RKO (cell line): Measurements from ENCODE around the gene EGFR.
A peak's percentile ranks its signal among the peaks of the same experiment; 100 is the strongest.

Experiments used
- DNase-seq: peaks from one replicate; pipeline ENCODE4 v3.0.0-alpha.2; 2016; ENCODE audit warnings: low spot score

EGFR gene

DNA sequence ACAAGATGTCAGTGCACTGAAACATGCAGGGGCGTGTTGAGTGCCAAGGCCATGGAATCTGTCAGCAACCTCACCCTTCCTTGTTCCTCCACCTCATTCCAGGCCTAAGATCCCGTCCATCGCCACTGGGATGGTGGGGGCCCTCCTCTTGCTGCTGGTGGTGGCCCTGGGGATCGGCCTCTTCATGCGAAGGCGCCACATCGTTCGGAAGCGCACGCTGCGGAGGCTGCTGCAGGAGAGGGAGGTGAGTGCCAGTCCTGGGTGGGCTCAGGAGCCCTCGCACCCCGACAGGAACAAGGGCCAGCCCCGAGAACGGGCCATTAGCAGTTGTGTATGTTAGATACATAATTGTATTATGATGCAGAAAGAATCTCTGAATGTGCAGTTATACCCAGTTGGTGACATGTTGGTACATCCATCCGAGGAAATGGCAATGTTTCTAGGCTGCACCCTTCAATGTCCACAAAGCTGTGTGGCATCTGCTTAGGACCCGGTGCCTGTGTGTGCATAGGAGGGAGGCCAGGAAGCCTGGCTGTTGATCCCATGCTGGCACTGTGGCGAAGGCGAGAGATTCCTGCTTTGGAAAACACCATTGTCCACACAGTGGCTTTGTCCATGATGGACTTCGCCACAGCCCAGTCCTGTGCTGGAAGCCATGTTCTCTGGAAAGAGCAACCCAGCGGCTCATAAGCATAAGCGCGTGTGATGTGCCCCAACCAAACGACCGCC is 154.2 kb downstream of the EGFR start:
- DNase-seq, result no peak

DNA sequence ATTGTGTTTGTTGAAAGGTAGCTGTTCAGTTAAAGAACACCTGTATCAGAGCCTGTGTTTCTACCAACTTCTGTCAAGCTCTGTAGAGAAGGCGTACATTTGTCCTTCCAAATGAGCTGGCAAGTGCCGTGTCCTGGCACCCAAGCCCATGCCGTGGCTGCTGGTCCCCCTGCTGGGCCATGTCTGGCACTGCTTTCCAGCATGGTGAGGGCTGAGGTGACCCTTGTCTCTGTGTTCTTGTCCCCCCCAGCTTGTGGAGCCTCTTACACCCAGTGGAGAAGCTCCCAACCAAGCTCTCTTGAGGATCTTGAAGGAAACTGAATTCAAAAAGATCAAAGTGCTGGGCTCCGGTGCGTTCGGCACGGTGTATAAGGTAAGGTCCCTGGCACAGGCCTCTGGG is 154.9 kb downstream of the EGFR start:
- DNase-seq, result no peak

DNA sequence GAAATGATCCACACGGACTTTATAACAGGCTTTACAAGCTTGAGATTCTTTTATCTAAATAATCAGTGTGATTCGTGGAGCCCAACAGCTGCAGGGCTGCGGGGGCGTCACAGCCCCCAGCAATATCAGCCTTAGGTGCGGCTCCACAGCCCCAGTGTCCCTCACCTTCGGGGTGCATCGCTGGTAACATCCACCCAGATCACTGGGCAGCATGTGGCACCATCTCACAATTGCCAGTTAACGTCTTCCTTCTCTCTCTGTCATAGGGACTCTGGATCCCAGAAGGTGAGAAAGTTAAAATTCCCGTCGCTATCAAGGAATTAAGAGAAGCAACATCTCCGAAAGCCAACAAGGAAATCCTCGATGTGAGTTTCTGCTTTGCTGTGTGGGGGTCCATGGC is 155.6 kb downstream of the EGFR start:
- DNase-seq, result no peak

DNA sequence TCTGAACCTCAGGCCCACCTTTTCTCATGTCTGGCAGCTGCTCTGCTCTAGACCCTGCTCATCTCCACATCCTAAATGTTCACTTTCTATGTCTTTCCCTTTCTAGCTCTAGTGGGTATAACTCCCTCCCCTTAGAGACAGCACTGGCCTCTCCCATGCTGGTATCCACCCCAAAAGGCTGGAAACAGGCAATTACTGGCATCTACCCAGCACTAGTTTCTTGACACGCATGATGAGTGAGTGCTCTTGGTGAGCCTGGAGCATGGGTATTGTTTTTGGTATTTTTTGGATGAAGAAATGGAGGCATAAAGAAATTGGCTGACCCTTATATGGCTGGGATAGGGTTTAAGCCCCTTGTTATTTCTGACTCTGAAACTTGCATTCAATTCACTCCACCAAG is 156.0 kb downstream of the EGFR start:
- DNase-seq, result no peak

DNA sequence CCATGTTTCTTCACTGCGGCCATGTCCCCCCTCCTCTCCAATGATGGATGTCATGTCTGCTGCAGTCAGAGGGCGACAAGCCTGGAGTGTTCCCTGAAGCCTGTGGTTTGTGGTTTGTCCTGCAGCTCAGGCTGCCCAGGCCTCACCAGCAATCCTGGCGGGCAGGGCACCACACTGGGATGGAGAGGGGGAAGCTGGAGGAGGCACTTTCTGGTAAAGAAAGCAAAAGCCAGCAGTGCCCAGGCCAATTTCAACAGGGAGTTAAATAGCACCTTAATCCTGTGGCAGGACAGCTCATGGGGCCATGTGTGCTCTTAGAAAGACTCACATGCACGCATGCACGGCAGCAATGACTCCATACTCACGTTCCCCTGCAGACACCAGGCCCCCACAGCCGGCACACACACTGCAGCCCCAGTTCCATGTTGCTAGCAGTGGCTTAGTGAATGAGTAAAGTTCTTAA is 158.3 kb downstream of the EGFR start:
- no peak for DNase-seq

DNA sequence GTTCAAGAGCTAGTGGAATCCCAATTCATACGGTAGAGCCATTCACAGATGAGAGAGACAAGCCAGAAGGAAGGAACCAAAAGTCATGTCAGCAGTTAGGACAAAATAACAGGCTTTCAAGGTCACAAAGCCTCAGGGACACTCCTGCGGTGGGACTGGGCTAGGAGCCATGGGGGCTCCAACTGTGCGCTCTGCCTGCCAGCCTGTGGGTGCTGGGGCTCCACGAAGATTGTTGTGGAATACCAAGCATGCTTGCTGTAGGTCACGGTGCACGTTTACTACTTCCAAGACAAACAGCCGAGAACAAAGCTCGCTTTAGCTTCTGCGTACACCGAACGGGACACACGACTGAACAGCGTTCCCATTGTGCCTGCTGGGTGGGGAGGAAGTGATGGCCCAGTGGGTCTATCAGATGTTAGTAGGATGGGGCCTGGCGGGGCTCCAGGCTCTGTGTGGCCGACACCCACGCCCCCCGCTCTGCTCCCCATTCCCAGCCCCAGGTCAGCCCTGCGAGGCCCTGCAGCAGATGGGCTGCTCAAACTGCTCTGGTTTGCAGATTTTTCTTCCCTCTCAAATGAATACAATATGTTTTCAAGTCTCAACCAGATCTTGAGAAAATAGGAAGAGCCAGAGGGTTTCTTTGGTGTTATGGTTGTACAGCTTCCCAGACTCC is 158.9 kb downstream of the EGFR start:
- DNase-seq, result no peak

DNA sequence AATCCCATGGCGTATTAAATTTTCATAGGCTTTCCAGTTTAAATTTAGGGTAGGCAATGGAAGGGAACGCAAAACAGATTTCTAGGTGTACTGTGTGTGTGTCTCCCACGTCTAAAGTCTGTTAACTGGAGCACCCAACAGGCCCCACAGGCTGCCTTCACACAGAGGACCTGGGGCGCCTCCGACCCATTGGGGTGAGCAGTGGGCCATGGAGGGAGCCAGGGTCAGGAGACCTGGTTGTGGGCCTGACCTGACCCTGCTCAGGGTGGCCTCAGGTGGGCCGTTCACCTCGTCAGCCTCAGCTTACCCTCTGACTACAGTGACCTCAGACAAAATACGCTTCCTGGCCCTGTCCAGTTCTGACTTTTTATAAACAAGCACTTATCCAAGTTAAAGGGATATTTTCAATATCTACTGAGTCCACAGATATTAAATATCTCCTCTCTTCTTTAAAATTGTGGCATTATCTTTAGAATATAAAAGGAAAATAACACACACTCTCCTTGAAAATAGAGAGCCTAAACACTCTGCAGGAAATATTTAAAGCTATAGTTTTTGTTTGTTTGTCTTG is 159.6 kb downstream of the EGFR start:
- no peak for DNase-seq

DNA sequence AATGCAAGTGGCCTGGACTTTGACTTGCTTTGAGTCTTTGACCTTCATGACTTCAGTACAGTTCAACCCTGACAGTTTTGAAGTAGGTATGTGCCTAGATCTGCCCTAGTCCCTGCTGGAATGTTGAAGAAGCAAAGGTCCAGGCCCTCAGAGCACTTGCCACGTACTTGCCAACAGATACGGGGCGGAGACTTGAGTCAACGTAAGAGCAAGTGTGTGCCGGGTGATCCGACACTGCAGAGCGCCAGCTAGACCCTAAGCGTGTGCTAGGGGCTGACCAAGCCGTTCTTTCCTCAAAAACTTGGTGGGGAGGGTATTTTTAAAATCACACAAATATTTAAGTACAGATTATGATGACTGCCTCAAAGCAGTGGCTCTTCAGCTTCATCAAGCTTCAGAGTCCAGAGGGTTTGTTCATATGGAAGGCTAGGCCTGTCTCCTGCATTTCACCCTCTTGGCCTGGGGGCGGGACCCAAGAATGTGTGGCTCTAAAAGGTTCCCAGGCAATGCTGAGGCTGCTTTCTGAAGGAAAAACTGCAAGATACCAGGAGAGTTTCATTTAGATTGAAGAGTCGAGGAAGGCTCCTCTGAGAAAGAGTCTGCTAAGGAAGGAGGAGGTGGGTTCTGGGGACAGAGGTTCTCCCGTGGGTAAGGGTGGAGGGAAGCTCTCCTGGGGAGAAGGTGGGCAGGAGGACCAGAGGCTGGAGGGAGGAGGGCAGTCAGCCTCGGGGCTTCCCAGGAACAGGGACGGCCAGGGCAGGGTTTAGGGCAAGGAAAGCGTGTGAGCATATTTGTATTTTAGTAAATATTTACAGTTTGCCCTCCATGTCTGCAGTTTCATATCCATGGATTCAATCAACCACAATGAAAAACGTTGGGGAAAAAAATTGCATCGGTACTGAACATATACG is 160.3 kb downstream of the EGFR start:
- no peak for DNase-seq

DNA sequence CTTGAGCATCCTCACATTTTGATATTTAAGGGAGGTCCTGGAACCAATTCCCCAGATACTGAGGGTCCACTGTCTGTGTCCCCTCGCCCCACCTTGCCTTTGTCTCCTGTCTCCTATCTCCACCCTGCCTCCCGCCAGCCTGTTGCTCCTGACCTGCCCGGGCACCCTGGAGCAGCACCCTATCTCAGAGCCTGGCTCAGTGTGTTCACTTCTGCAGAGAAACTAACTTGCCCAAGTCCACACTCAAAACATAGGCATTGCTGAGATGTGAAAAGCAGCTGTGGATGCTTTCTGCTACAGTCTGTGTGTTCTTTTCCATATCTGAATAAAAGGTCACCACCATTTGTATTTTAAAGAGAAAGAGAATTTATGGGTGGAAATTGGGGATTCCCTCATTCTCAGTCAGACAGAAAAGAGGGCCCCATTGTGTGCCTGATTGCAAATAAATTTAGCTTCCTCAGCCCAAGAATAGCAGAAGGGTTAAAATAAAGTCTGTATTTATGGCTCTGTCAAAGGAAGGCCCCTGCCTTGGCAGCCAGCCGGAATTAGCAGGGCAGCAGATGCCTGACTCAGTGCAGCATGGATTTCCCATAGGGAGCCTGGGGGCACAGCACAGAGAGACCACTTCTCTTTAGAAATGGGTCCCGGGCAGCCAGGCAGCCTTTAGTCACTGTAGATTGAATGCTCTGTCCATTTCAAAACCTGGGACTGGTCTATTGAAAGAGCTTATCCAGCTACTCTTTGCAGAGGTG is 161.3 kb downstream of the EGFR start:
- DNase-seq, result no peak

DNA sequence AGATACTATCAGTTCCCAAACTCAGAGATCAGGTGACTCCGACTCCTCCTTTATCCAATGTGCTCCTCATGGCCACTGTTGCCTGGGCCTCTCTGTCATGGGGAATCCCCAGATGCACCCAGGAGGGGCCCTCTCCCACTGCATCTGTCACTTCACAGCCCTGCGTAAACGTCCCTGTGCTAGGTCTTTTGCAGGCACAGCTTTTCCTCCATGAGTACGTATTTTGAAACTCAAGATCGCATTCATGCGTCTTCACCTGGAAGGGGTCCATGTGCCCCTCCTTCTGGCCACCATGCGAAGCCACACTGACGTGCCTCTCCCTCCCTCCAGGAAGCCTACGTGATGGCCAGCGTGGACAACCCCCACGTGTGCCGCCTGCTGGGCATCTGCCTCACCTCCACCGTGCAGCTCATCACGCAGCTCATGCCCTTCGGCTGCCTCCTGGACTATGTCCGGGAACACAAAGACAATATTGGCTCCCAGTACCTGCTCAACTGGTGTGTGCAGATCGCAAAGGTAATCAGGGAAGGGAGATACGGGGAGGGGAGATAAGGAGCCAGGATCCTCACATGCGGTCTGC is 162.2 kb downstream of the EGFR start:
- no peak for DNase-seq

DNA sequence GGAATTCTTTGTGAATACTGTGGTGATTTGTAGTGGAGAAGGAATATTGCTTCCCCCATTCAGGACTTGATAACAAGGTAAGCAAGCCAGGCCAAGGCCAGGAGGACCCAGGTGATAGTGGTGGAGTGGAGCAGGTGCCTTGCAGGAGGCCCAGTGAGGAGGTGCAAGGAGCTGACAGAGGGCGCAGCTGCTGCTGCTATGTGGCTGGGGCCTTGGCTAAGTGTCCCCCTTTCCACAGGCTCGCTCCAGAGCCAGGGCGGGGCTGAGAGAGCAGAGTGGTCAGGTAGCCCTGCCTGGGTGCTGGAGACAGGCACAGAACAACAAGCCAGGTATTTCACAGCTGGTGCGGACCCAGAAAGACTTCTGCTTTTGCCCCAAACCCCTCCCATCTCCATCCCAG is 162.9 kb downstream of the EGFR start:
- no peak for DNase-seq

DNA sequence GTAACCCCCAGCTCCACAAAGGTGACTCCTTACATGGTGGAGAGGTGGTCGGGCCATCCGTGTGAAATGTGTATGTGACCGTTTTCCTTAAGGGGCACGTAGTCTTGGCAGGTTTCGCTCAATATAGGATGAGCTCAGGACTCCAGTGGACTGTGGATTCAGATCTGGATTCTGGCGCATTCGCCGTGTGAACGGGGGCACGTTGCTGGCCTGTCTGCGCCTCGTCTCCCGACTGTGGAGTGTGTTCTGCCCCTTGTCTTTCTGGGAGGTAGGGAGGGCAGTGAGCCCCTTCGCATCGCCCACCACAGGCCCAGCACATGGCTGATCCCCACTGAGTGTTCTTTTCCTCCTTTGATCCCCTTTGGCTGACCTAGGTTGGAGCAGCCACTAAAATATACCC is 165.1 kb downstream of the EGFR start:
- no peak for DNase-seq

DNA sequence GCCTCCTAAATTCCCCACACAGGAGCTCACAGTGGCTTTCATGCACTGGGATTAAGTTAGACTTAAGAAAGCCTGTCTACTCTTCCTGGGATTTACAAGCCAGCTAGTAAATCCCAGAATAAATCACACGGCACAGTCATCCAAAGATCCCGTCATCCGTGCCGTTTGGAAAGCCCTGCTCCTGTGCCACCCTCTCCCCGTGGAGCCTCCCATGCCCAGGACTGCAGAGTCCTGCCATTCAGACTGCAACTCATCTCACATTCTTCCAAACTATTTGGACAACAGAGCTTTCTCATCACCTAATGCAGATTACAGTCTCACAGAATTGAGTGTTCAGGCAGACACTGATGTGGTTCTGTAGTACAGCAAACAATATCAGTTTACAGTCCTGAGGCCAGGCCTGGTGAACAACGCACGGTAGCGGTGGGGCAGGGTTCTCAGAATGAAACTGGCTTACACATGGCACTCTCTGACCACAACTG is 166.5 kb downstream of the EGFR start:
- DNase-seq, result no peak

DNA sequence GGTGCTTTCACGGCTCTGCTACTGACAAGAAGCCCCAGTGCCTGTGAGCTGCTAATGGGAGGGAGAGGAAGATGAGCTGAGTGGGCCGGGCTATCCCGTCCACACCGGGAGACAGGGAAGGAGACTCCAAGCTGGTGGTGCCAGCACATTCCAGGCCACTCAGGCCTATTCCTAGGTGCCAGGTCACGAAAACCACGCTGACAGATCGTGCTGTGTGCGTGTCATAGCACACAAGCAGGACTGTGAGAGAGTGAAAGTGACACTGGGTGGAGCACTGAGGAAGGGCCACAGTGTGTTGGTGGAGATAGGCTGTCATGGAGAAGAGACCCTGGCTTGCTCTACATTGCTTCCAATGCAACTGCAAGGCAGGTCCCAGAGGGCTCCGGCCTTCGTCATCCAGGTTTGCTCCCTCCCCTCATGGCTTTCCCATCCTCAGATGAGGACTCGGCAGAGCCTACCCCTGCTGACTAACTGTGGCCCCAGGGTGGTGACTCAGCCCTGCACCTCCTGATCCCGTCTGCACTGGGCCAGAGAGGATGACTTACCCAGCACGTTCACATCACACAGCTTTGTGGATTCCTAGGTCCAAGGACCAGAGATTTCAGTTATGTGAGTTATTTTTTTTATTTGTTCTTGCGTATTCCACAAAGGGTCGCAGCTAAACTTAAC is 167.3 kb downstream of the EGFR start:
- peak; percentile 71 for DNase-seq

DNA sequence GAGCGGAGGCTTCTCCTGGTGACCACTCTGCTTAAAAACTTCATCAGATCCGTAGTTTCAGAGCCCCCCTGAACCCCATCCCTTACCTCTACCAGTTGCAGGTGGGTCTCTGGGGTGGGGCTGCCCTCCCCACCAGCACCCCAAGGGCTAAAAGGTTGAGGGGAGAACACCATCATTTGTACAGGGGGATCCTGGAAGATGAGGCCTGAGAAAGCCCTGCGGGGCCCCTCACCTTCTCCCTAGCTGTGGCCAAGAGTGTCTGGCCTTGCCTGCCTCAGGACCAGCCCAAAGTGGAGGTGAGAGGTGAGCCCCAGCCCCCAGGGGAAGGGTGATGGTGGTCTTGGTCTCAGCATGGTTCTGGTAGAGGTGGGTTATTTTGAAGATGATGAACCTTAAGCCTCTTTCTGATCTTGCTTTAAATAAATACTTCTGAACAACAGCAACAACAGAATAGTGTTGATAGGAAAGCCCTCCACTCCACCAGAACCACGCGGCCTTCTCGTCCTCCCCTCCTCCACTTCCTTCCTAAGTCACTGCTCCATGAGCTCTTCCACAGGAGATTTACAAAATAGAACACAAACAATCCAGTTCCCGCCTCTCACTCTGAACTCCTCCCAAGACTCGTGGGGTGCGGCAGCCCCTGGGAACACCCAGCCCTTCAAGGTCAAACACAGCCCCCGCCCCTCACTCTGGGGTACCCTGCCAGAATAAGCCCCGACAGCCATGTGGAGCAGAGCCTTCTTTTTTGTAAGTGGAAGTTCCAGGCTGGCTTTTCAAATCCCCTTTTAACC is 169.1 kb downstream of the EGFR start:
- no peak for DNase-seq

DNA sequence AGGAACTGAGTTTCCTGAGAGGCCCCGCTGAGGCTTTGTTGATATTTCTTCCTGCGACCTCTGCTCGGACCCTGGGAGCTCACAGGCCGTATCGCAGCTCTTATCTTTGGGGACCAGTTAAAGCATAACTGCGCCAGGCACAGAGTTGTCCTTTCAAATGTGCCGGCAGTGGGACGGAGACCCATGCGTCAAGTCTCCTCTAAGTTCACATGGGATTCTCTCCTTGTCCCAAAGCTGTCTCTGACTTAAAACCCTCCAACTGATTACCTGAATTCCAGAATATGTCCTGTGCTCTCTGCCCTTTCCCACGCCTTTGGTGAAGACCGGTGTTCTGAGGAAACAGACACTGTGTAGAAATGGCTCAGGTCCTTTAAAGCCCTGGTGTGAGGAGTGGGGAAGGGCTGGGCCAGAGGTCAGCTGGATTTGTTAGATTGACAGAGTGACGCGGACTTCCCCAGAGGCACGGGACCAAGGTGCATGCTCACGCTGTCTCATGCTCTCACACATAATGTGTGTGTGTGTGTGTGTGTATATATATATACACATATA is 169.8 kb downstream of the EGFR start:
- no peak for DNase-seq

DNA sequence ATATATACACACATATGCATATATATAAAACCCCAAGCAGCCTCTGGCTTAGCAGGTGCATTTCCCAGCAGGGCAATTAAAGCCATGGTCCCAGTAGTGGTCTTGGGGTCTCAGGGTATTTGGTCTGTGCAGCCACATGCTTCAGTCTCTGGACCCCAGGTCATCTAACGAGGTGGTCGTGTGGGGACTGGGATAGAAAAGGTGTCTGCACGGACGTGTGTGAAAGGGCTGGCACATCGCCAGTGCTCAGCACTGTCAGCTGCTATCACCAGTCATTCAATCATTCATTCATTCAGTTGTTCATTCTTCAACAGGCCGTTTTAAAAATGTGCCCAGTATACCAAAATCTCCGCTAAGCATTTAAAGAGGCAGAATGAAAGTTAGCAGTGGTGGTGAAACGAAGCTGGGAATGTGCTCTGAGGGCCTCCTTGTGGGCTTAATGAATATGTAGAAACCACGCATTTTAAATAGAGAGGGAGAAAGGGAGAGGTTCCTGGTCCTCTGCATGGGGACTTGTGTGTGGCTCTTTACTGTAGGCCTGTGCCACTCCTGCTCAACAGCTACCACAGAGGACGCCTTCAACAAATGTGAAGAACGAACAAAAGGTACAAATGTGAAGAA is 170.4 kb downstream of the EGFR start:
- no peak for DNase-seq

DNA sequence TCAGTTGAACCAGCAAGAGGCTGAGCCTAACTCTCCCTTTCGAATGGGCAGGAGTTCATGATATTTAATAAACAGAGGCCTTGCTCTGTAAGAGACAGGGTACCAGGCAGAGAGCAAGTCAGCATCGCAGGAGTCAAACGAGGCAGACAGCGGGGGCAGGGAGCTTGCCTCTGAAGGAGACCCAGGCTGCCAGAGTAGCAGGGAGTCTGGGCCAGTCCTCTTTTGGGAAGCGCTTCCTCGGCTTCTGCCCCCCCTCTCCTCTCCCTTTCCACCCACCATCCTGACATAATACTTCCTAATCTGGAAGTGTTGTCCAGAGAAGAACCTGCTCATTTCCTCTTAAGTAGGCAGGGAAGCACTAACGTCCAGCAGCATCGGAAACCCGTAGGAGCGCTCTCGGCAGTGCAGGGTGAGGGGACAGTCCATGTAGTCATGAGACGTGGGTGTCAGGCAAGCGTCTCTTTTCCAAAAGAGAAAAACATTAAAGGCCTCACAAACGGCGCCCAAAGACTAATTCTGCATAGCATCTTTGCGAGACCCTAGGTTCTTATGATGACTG is 171.1 kb downstream of the EGFR start:
- no peak for DNase-seq
